H9 (cell line): ENCODE measurements around the gene HCN4. TPM values are rescaled to one million over a fixed set of nuclear protein-coding genes. Genes with fewer than 3 reads are reported as not detected.

Source experiments
- DNase-seq: peaks from one replicate; pipeline ENCODE4 v3.0.0-alpha.2; 2017
- H2AFZ ChIP-seq: one replicate; pipeline ENCODE4 v1.6.1; 2013; ENCODE audit warnings: mild to moderate bottlenecking, low read length, control low read depth, moderate library complexity
- H2AK5ac ChIP-seq: 2 replicates; pipeline ENCODE4 v1.6.1; 2013; ENCODE audit warnings: low read length, control low read depth, mixed read lengths; ENCODE audit not compliant: insufficient read length
- H2BK120ac ChIP-seq: one replicate; pipeline ENCODE4 v1.6.1; 2013; ENCODE audit warnings: low read depth, mild to moderate bottlenecking, low read length, control low read depth, inconsistent platforms; ENCODE audit not compliant: poor library complexity, severe bottlenecking
- H2BK12ac ChIP-seq: 2 replicates; pipeline ENCODE4 v1.6.1; 2013; ENCODE audit warnings: low read length, control low read depth, mixed read lengths, low read depth; ENCODE audit not compliant: insufficient read length
- H2BK15ac ChIP-seq: 2 replicates; pipeline ENCODE4 v1.6.1; 2013; ENCODE audit warnings: low read depth, low read length, control low read depth
- H2BK20ac ChIP-seq: one replicate; pipeline ENCODE4 v1.6.1; 2013; ENCODE audit warnings: low read depth, mild to moderate bottlenecking, low read length, control low read depth, inconsistent platforms; ENCODE audit not compliant: poor library complexity, severe bottlenecking
- H2BK5ac ChIP-seq: 2 replicates; pipeline ENCODE4 v1.6.1; 2013; ENCODE audit warnings: low read length, control low read depth, mixed read lengths; ENCODE audit not compliant: insufficient read length
- H3K14ac ChIP-seq: 2 replicates; pipeline ENCODE4 v1.6.1; 2013; ENCODE audit warnings: low read length, control low read depth; ENCODE audit not compliant: insufficient read depth
- H3K18ac ChIP-seq: 2 replicates; pipeline ENCODE4 v1.6.1; 2013; ENCODE audit warnings: low read depth, mild to moderate bottlenecking, mixed read lengths, low read length, control low read depth; ENCODE audit not compliant: insufficient read length
- H3K23ac ChIP-seq: 2 replicates; pipeline ENCODE4 v1.6.1; 2013; ENCODE audit warnings: low read length, control low read depth, mixed read lengths, low read depth; ENCODE audit not compliant: insufficient read length
- H3K23me2 ChIP-seq: 2 replicates; pipeline ENCODE4 v1.6.1; 2013; ENCODE audit warnings: low read depth, mild to moderate bottlenecking, mixed read lengths, low read length, control low read depth; ENCODE audit not compliant: insufficient read length, poor library complexity, severe bottlenecking
- H3K27ac ChIP-seq: 2 replicates; pipeline ENCODE4 v1.5.1; 2013; ENCODE audit warnings: low read length, control low read depth, mixed read lengths, low read depth; ENCODE audit not compliant: insufficient read length
- H3K27me3 ChIP-seq: 2 replicates; pipeline ENCODE4 v1.6.1; 2013; ENCODE audit warnings: low read length, control low read depth, inconsistent platforms; ENCODE audit not compliant: insufficient read depth
- H3K4ac ChIP-seq: 2 replicates; pipeline ENCODE4 v1.6.1; 2013; ENCODE audit warnings: low read depth, mild to moderate bottlenecking, control low read depth, inconsistent platforms, low read length, moderate library complexity
- H3K4me1 ChIP-seq: 2 replicates; pipeline ENCODE4 v1.6.1; 2013; ENCODE audit warnings: low read length, control low read depth, inconsistent platforms; ENCODE audit not compliant: insufficient read depth
- H3K4me2 ChIP-seq: 2 replicates; pipeline ENCODE4 v1.6.1; 2013; ENCODE audit warnings: low read length, control low read depth, mixed read lengths; ENCODE audit not compliant: insufficient read length, insufficient read depth
- H3K56ac ChIP-seq: 2 replicates; pipeline ENCODE4 v1.6.1; 2013; ENCODE audit warnings: low read depth, mild to moderate bottlenecking, mixed read lengths, low read length, control low read depth; ENCODE audit not compliant: insufficient read length
- H3K79me1 ChIP-seq: 2 replicates; pipeline ENCODE4 v1.6.1; 2013; ENCODE audit warnings: low read depth, mild to moderate bottlenecking, moderate library complexity, low read length, control low read depth, inconsistent platforms; ENCODE audit not compliant: insufficient read depth, poor library complexity, severe bottlenecking
- H3K79me2 ChIP-seq: 2 replicates; pipeline ENCODE4 v1.6.1; 2013; ENCODE audit warnings: low read length, control low read depth, inconsistent platforms; ENCODE audit not compliant: insufficient read depth
- H3K9ac ChIP-seq: 2 replicates; pipeline ENCODE4 v1.6.1; 2013; ENCODE audit warnings: low read length, control low read depth, mixed read lengths; ENCODE audit not compliant: insufficient read length; ENCODE audit errors: extremely low read depth
- H3K9me3 ChIP-seq: one replicate; pipeline ENCODE4 v1.6.1; 2013; ENCODE audit warnings: low read depth, low read length, inconsistent platforms; ENCODE audit not compliant: control insufficient read depth
- H3T11ph ChIP-seq: one replicate; pipeline ENCODE4 v1.6.1; 2013; ENCODE audit warnings: mild to moderate bottlenecking, low read length, control low read depth, inconsistent platforms
- H4K20me1 ChIP-seq: one replicate; pipeline ENCODE4 v1.6.1; 2013; ENCODE audit not compliant: control insufficient read depth, insufficient read length, insufficient read depth
- H4K5ac ChIP-seq: 2 replicates; pipeline ENCODE4 v1.6.1; 2013; ENCODE audit warnings: low read depth, mild to moderate bottlenecking, mixed read lengths, low read length, control low read depth; ENCODE audit not compliant: insufficient read length
- H4K8ac ChIP-seq: replicated peaks from 2 replicates; pipeline ENCODE4 v1.6.1; 2013; ENCODE audit warnings: low read length, control low read depth, mixed read lengths, low read depth; ENCODE audit not compliant: insufficient read length
- H4K91ac ChIP-seq: 2 replicates; pipeline ENCODE4 v1.6.1; 2013; ENCODE audit warnings: low read depth, mild to moderate bottlenecking, moderate library complexity, mixed read lengths, low read length, control low read depth; ENCODE audit not compliant: insufficient read length
- H3K27ac Mint-ChIP-seq, 3 experiments: 2 replicates in 2 of 3; 3 replicates in 1 of 3; pipeline ENCODE4 v1.8.0; 2020 to 2021; ENCODE audit warnings: mixed read lengths in 3 of 3, mild to moderate bottlenecking in 1 of 3, moderate library complexity in 1 of 3
- H3K27me3 Mint-ChIP-seq: 2 replicates; pipeline ENCODE4 v1.8.0; 2021; ENCODE audit warnings: low read depth, mild to moderate bottlenecking, moderate library complexity, mixed read lengths
- H3K36me3 Mint-ChIP-seq, 3 experiments: 2 replicates in 2 of 3; 3 replicates in 1 of 3; pipeline ENCODE4 v1.8.0; 2020 to 2021; ENCODE audit warnings: low read depth in 3 of 3, mixed read lengths in 3 of 3; ENCODE audit not compliant: insufficient read depth in 1 of 3
- H3K4me1 Mint-ChIP-seq, 2 experiments: 2 replicates each; pipeline ENCODE4 v1.8.0; 2020; ENCODE audit warnings: mixed read lengths in 2 of 2
- H3K4me3 Mint-ChIP-seq, 2 experiments: 2 replicates in 1 of 2; 3 replicates in 1 of 2; pipeline ENCODE4 v1.8.0; 2020 to 2021; ENCODE audit warnings: mild to moderate bottlenecking in 2 of 2, mixed read lengths in 2 of 2, moderate library complexity in 1 of 2
- H3K9me3 Mint-ChIP-seq, 2 experiments: 2 replicates in 1 of 2; 3 replicates in 1 of 2; pipeline ENCODE4 v1.8.0; 2020; ENCODE audit warnings: mild to moderate bottlenecking in 2 of 2, mixed read lengths in 2 of 2, moderate library complexity in 1 of 2
- WGBS: extraction: QIAGEN DNeasy Blood & Tissue Kit; methylation state at CpG from one replicate; pipeline ENCODE4 v1.1.7; 2013; ENCODE audit warnings: missing lambda C conversion rate, low lambda C conversion rate, mixed read lengths; ENCODE audit not compliant: insufficient read length; ENCODE audit errors: extremely low coverage; 5-methylcytosine and 5-hydroxymethylcytosine counted together
- total RNA-seq: library from RNA; stranded (reverse); gene quantifications from 2 replicates; pipeline ENCODE4 v1.2.1, GENCODE V29; 2021
- TF ChIP-seq, protein P1 (sequence below): fragments of 200-600 bp; sonication (generic); conservative IDR thresholded peaks from 3 replicates; pipeline ENCODE4 v1.8.0; 2021; ENCODE audit warnings: antibody characterized with exemption, mild to moderate bottlenecking

HCN4 gene
- total RNA-seq, 1 experiment from 2014 or later = 10.5 TPM

DNA sequence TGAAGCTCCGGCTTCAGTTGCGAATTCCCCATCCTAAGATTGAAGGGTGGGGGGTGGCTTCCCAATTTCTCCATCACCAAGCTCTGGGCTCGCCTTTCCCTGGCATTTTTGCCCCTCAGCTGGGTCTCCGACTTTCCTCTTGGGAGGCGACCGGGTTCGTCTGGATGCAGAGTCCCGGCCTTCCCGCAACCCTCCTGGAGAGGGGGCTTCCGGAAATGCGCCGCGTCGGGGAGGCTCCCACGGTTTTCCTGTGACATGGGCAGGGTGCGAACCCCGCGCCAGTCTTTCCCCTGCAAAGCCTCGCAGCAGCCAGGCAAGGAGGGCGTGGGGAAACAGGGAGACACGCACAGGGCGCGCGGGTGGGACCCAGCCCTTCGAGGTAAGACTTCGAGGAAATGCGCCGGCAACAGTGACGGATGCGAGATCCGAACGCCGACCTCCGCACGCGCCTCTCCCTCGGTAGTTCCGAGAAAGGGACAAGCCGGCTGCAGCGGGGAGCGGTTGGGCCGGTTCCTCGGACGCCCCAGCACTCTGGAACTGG is 466 bp upstream of the HCN4 start:
- H2BK15ac ChIP-seq = no peak overlapping the region
- peak overlapping the region; percentile 63 to 82 for H3K4me3 Mint-ChIP-seq
- H3K27ac ChIP-seq = no peak overlapping the region
- H3K27ac Mint-ChIP-seq = no peak overlapping the region
- no peak overlapping the region for H4K5ac ChIP-seq
- peaks cover 3% of the 10 kb centered on the region; the same call in 1 of the 2 replicates for H3K79me2 ChIP-seq
- H3K9me3 Mint-ChIP-seq = no peaks in the 10 kb centered on the region
- no peak overlapping the region for H2BK12ac ChIP-seq
- no peak overlapping the region for H2BK20ac ChIP-seq
- no peak overlapping the region for H3K18ac ChIP-seq
- H2BK120ac ChIP-seq = no peak overlapping the region
- H3K14ac ChIP-seq = no peak overlapping the region
- no peak overlapping the region for H3K4ac ChIP-seq
- no peak overlapping the region for H2BK5ac ChIP-seq
- H4K20me1 ChIP-seq = no peaks in the 10 kb centered on the region
- H3T11ph ChIP-seq = no peak overlapping the region
- H2AFZ ChIP-seq = no peak overlapping the region
- H2AK5ac ChIP-seq = no peak overlapping the region
- no peak overlapping the region for H4K8ac ChIP-seq
- H3K23me2 ChIP-seq = peaks cover 22% of the 10 kb centered on the region
- no peak overlapping the region for H3K56ac ChIP-seq
- no peaks in the 10 kb centered on the region for H3K9me3 ChIP-seq
- H3K79me1 ChIP-seq = no peaks in the 10 kb centered on the region
- H3K4me2 ChIP-seq = peak overlapping the region; percentile 37
- TF ChIP-seq, protein P1, sequence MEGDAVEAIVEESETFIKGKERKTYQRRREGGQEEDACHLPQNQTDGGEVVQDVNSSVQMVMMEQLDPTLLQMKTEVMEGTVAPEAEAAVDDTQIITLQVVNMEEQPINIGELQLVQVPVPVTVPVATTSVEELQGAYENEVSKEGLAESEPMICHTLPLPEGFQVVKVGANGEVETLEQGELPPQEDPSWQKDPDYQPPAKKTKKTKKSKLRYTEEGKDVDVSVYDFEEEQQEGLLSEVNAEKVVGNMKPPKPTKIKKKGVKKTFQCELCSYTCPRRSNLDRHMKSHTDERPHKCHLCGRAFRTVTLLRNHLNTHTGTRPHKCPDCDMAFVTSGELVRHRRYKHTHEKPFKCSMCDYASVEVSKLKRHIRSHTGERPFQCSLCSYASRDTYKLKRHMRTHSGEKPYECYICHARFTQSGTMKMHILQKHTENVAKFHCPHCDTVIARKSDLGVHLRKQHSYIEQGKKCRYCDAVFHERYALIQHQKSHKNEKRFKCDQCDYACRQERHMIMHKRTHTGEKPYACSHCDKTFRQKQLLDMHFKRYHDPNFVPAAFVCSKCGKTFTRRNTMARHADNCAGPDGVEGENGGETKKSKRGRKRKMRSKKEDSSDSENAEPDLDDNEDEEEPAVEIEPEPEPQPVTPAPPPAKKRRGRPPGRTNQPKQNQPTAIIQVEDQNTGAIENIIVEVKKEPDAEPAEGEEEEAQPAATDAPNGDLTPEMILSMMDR = no peak
- H4K91ac ChIP-seq = no peak overlapping the region
- H3K27me3 Mint-ChIP-seq = peaks cover 56% of the 10 kb centered on the region
- WGBS = no CpG with 5 or more reads among the region's 44 CpGs
- H3K27me3 ChIP-seq = no peaks in the 10 kb centered on the region; the same call in 1 of the 2 replicates
- peaks cover 0 to 4% (median 0%) of the 10 kb centered on the region in 3 experiments; a peak in 2 of 7 replicates for H3K36me3 Mint-ChIP-seq
- peaks cover 54 to 66% of the 10 kb centered on the region in 2 experiments for H3K4me1 Mint-ChIP-seq
- no peak for DNase-seq
- H3K9ac ChIP-seq = no peak overlapping the region
- H3K23ac ChIP-seq = no peak overlapping the region
- H3K4me1 ChIP-seq = peaks cover 5% of the 10 kb centered on the region; the same call in 1 of the 2 replicates
